WTC11 (cell line): ENCODE measurements around the gene EBPL. TPM values are rescaled to one million over a fixed set of nuclear protein-coding genes. Genes with fewer than 3 reads are reported as not detected.

Experiments
- ATAC-seq: fragments of 200-7000 bp; cut with Tn5 transposase; 2 replicates; pipeline ENCODE4 v1.10.0; 2021; ENCODE audit warnings: mild to moderate bottlenecking, moderate library complexity
- CTCF ChIA-PET: fragments of 300-600 bp; sonication (Branson Sonifier 250); formaldehyde crosslinking; loops from one replicate; lab custom pipeline; 2021; ENCODE audit warnings: antibody characterized with exemption; lab: Charles Lee
- POLR2A ChIA-PET: fragments of 350-600 bp; sonication (Branson Sonifier 250); formaldehyde crosslinking; loops from one replicate; lab custom pipeline; 2021; ENCODE audit warnings: antibody characterized with exemption; lab: Charles Lee
- DNase-seq: peaks from one replicate; pipeline ENCODE4 v3.0.0; 2021; ENCODE audit warnings: low spot score
- H3K27ac Mint-ChIP-seq: 2 replicates; pipeline ENCODE4 v1.8.0; 2021; ENCODE audit warnings: mixed read lengths
- H3K27me3 Mint-ChIP-seq: 2 replicates; pipeline ENCODE4 v1.8.0; 2021; ENCODE audit warnings: low read depth, mild to moderate bottlenecking, moderate library complexity, mixed read lengths
- H3K36me3 Mint-ChIP-seq: 2 replicates; pipeline ENCODE4 v1.8.0; 2021; ENCODE audit warnings: mixed read lengths
- H3K4me1 Mint-ChIP-seq: 2 replicates; pipeline ENCODE4 v1.8.0; 2022; ENCODE audit warnings: mixed read lengths
- H3K4me3 Mint-ChIP-seq: 2 replicates; pipeline ENCODE4 v1.8.0; 2021; ENCODE audit warnings: mild to moderate bottlenecking, moderate library complexity, mixed read lengths
- H3K9me3 Mint-ChIP-seq: 2 replicates; pipeline ENCODE4 v1.8.0; 2021; ENCODE audit warnings: mixed read lengths
- CREM ChIP-seq: sonication (generic); formaldehyde crosslinking; IDR thresholded peaks from 2 replicates; pipeline ENCODE4 v1.8.1; 2022; ENCODE audit warnings: mild to moderate bottlenecking, missing genetic modification reagents, moderate library complexity
- ESRRA ChIP-seq: sonication (generic); formaldehyde crosslinking; IDR thresholded peaks from 2 replicates; pipeline ENCODE4 v1.8.1; 2022; ENCODE audit warnings: mild to moderate bottlenecking, missing genetic modification reagents, borderline replicate concordance
- GABPB1 ChIP-seq: sonication (generic); formaldehyde crosslinking; IDR thresholded peaks from 2 replicates; pipeline ENCODE4 v1.8.1; 2023; ENCODE audit warnings: mild to moderate bottlenecking, missing genetic modification reagents
- NFATC4 ChIP-seq: fragments of 250-450 bp; sonication (Bioruptor Pico); IDR thresholded peaks from 2 replicates; pipeline ENCODE4 v1.9.0; 2021; ENCODE audit warnings: mild to moderate bottlenecking
- RELA ChIP-seq: sonication (generic); formaldehyde crosslinking; IDR thresholded peaks from 2 replicates; pipeline ENCODE4 v1.8.1; 2022; ENCODE audit warnings: missing genetic modification reagents, mild to moderate bottlenecking, borderline replicate concordance
- SOX15 ChIP-seq: fragments of 250-450 bp; sonication (Bioruptor Pico); IDR thresholded peaks from 2 replicates; pipeline ENCODE4 v1.9.0; 2021; ENCODE audit warnings: mild to moderate bottlenecking
- TCF7 ChIP-seq: sonication (generic); formaldehyde crosslinking; IDR thresholded peaks from 2 replicates; pipeline ENCODE4 v1.8.0; 2022; ENCODE audit warnings: mild to moderate bottlenecking, low read depth, missing genetic modification reagents, moderate library complexity
- ZBTB21 ChIP-seq: sonication (generic); formaldehyde crosslinking; IDR thresholded peaks from 2 replicates; pipeline ENCODE4 v1.8.1; 2023; ENCODE audit warnings: mild to moderate bottlenecking, missing genetic modification reagents, borderline replicate concordance
- ZNF121 ChIP-seq: sonication (generic); formaldehyde crosslinking; IDR thresholded peaks from 2 replicates; pipeline ENCODE4 v1.8.0; 2023; ENCODE audit warnings: missing genetic modification reagents
- ZNF263 ChIP-seq: sonication (generic); formaldehyde crosslinking; IDR thresholded peaks from 2 replicates; pipeline ENCODE4 v1.8.1; 2022; ENCODE audit warnings: low read depth, mild to moderate bottlenecking, moderate library complexity, missing genetic modification reagents
- ZNF396 ChIP-seq: fragments of 250-450 bp; sonication (Bioruptor Pico); IDR thresholded peaks from 2 replicates; pipeline ENCODE4 v1.8.0; 2021; ENCODE audit warnings: mild to moderate bottlenecking, moderate library complexity, borderline replicate concordance
- ZNF416 ChIP-seq: fragments of 250-450 bp; sonication (Bioruptor Pico); IDR thresholded peaks from 2 replicates; pipeline ENCODE4 v1.9.0; 2021; ENCODE audit warnings: mild to moderate bottlenecking, inconsistent platforms
- ZNF423 ChIP-seq: fragments of 250-450 bp; sonication (Bioruptor Pico); IDR thresholded peaks from 2 replicates; pipeline ENCODE4 v2.1.2; 2022; ENCODE audit warnings: mild to moderate bottlenecking, moderate library complexity
- total RNA-seq: library from RNA; stranded (reverse); gene quantifications from 3 replicates; pipeline ENCODE4 v1.2.3, GENCODE V29; 2021
- TF ChIP-seq, protein P1 (sequence below): fragments of 250-450 bp; sonication (Bioruptor Pico); IDR thresholded peaks from 2 replicates; pipeline ENCODE4 v1.9.0; 2021; ENCODE audit warnings: mild to moderate bottlenecking, borderline replicate concordance
- TF ChIP-seq, protein P2 (sequence below): sonication (generic); formaldehyde crosslinking; IDR thresholded peaks from 2 replicates; pipeline ENCODE4 v1.8.1; 2022; ENCODE audit warnings: mild to moderate bottlenecking, moderate library complexity, missing genetic modification reagents
- TF ChIP-seq, protein P3 (sequence below): fragments of 250-450 bp; sonication (Bioruptor Pico); conservative IDR thresholded peaks from 2 replicates; pipeline ENCODE4 v1.9.0; 2021; ENCODE audit warnings: mild to moderate bottlenecking
- TF ChIP-seq, protein P4 (sequence below): fragments of 250-450 bp; sonication (Bioruptor Pico); IDR thresholded peaks from 2 replicates; pipeline ENCODE4 v1.8.0; 2021; ENCODE audit warnings: mild to moderate bottlenecking
- TF ChIP-seq, protein P5 (sequence below): fragments of 250-450 bp; sonication (Bioruptor Pico); IDR thresholded peaks from 2 replicates; pipeline ENCODE4 v1.9.0; 2021; ENCODE audit warnings: mild to moderate bottlenecking
- TF ChIP-seq, protein P6 (sequence below): sonication (generic); formaldehyde crosslinking; IDR thresholded peaks from 2 replicates; pipeline ENCODE4 v1.8.1; 2023; ENCODE audit warnings: mild to moderate bottlenecking, missing genetic modification reagents, borderline replicate concordance
- TF ChIP-seq, protein P7 (sequence below): sonication (generic); formaldehyde crosslinking; conservative IDR thresholded peaks from 2 replicates; pipeline ENCODE4 v1.8.1; 2022; ENCODE audit warnings: mild to moderate bottlenecking, missing genetic modification reagents

Gene EBPL
- total RNA-seq, 1 experiment from 2014 or later, result 92.5 TPM

DNA sequence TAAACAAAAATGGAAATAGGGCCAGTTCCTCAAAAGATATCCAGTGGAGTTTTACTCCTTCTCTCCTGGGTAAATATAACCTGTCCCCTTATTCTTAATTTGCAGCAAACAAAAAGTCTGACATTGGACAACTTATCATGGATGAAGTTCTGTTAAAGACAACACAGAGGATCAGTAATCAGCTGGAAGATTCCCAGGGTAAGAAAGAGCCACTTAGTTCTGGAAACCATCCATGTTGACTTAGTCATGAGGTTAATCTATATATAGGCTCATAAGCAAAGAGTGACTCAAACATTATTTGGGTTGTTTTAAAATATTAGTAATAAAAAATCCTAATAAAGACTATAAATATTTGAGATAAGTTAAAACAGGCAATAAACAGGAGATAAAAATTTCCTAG is 40.5 kb upstream of the EBPL start:
- DNase-seq, result no peak
- ChIA-PET POLR2A (no interaction called here), CTCF (no interaction called here)
- no peak overlapping the region for H3K27ac Mint-ChIP-seq
- H3K36me3 Mint-ChIP-seq, result peaks cover 38% of the 10 kb centered on the region
- no peaks in the 10 kb centered on the region for H3K9me3 Mint-ChIP-seq
- TF ChIP-seq RELA (CRISPR knock-in tag) (no peak), ZNF423 (no peak), ZBTB21 (no peak), ESRRA (CRISPR knock-in tag) (no peak)
- TF ChIP-seq, protein P1, sequence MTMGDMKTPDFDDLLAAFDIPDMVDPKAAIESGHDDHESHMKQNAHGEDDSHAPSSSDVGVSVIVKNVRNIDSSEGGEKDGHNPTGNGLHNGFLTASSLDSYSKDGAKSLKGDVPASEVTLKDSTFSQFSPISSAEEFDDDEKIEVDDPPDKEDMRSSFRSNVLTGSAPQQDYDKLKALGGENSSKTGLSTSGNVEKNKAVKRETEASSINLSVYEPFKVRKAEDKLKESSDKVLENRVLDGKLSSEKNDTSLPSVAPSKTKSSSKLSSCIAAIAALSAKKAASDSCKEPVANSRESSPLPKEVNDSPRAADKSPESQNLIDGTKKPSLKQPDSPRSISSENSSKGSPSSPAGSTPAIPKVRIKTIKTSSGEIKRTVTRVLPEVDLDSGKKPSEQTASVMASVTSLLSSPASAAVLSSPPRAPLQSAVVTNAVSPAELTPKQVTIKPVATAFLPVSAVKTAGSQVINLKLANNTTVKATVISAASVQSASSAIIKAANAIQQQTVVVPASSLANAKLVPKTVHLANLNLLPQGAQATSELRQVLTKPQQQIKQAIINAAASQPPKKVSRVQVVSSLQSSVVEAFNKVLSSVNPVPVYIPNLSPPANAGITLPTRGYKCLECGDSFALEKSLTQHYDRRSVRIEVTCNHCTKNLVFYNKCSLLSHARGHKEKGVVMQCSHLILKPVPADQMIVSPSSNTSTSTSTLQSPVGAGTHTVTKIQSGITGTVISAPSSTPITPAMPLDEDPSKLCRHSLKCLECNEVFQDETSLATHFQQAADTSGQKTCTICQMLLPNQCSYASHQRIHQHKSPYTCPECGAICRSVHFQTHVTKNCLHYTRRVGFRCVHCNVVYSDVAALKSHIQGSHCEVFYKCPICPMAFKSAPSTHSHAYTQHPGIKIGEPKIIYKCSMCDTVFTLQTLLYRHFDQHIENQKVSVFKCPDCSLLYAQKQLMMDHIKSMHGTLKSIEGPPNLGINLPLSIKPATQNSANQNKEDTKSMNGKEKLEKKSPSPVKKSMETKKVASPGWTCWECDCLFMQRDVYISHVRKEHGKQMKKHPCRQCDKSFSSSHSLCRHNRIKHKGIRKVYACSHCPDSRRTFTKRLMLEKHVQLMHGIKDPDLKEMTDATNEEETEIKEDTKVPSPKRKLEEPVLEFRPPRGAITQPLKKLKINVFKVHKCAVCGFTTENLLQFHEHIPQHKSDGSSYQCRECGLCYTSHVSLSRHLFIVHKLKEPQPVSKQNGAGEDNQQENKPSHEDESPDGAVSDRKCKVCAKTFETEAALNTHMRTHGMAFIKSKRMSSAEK (CRISPR knock-in tag), result no peak
- H3K27me3 Mint-ChIP-seq, result no peaks in the 10 kb centered on the region
- no peak overlapping the region for H3K4me3 Mint-ChIP-seq
- ATAC-seq, result no peak
- H3K4me1 Mint-ChIP-seq, result no peaks in the 10 kb centered on the region

DNA sequence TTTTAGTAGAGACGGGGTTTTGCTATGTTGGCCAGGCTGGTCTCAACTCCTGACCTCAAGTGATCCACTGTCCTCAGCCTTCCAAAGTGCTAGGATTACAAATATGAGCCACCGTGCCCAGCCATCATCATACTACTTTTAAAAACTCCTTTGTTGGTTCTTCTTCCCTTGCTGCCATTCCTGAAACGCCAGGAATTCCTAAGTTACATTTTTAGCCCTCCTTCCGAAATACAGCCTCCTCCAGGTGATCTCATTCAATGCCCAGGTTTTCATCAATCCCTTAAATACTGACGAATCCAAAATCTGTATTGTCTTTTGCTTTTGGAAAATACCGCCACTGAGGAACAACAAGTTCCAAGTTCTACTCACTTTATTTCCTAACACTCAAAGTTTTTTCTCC is 25.3 kb upstream of the EBPL start:
- Mint-ChIP-seq H3K27me3 (no peaks in the 10 kb centered on the region), H3K9me3 (peaks cover 12% of the 10 kb centered on the region), H3K4me3 (no peak overlapping the region), H3K36me3 (peaks cover 56% of the 10 kb centered on the region), H3K27ac (peak overlapping the region; percentile 69), H3K4me1 (peaks cover 12% of the 10 kb centered on the region)
- ChIA-PET CTCF (interaction anchor here (1.3 kb wide), 1 partner anchor 25 kb away, joined by 3 read pairs; the partner anchor contains the start of gene EBPL), POLR2A (no interaction called here)
- peak; percentile 36; the same call in 1 of the 2 replicates for ATAC-seq
- DNase-seq, result no peak
- TF ChIP-seq CREM (CRISPR knock-in tag), result no peak
- no peak for TF ChIP-seq ZNF263 (CRISPR knock-in tag)
- TF ChIP-seq, protein P2, sequence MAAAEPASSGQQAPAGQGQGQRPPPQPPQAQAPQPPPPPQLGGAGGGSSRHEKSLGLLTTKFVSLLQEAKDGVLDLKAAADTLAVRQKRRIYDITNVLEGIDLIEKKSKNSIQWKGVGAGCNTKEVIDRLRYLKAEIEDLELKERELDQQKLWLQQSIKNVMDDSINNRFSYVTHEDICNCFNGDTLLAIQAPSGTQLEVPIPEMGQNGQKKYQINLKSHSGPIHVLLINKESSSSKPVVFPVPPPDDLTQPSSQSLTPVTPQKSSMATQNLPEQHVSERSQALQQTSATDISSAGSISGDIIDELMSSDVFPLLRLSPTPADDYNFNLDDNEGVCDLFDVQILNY (CRISPR knock-in tag), result no peak
- TF ChIP-seq TCF7, result no peak
- TF ChIP-seq, protein P3, sequence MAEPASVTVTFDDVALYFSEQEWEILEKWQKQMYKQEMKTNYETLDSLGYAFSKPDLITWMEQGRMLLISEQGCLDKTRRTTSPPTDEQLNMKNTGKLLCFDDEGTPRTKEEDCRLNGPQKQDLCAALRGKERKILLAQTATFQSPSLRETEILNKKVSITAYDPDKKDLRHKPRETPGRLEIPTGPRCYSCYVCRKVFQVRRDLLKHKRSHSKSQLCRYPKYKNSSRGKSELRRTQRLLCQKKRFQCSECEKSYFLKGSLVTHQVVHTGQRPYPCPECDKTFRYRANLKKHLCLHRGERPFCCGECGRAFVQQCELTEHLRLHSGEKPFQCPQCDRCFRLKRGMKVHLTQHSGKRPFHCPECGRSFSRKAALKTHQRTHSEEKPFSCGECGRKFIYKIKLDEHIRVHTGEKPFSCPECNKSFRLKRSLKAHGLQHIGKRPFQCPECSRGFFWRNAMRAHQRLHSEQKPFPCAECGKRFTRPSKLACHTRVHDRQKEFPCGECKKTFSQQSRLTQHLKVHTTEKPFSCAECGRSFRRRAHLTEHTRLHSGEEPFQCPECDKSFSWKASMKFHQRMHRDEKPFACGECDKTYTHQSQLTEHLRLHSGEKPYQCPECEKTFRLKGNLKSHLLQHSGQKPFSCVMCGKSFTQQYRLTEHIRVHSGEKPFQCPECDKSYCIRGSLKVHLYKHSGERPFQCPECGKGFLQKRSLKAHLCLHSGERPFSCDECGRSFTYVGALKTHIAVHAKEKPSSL (CRISPR knock-in tag), result no peak
- no peak for TF ChIP-seq ZNF396
- TF ChIP-seq, protein P4, sequence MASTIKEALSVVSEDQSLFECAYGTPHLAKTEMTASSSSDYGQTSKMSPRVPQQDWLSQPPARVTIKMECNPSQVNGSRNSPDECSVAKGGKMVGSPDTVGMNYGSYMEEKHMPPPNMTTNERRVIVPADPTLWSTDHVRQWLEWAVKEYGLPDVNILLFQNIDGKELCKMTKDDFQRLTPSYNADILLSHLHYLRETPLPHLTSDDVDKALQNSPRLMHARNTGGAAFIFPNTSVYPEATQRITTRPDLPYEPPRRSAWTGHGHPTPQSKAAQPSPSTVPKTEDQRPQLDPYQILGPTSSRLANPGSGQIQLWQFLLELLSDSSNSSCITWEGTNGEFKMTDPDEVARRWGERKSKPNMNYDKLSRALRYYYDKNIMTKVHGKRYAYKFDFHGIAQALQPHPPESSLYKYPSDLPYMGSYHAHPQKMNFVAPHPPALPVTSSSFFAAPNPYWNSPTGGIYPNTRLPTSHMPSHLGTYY (CRISPR knock-in tag), result no peak
- TF ChIP-seq SOX15 (CRISPR knock-in tag), result no peak
- no peak for TF ChIP-seq ZNF416 (CRISPR knock-in tag)
- no peak for TF ChIP-seq NFATC4
- TF ChIP-seq, protein P5, sequence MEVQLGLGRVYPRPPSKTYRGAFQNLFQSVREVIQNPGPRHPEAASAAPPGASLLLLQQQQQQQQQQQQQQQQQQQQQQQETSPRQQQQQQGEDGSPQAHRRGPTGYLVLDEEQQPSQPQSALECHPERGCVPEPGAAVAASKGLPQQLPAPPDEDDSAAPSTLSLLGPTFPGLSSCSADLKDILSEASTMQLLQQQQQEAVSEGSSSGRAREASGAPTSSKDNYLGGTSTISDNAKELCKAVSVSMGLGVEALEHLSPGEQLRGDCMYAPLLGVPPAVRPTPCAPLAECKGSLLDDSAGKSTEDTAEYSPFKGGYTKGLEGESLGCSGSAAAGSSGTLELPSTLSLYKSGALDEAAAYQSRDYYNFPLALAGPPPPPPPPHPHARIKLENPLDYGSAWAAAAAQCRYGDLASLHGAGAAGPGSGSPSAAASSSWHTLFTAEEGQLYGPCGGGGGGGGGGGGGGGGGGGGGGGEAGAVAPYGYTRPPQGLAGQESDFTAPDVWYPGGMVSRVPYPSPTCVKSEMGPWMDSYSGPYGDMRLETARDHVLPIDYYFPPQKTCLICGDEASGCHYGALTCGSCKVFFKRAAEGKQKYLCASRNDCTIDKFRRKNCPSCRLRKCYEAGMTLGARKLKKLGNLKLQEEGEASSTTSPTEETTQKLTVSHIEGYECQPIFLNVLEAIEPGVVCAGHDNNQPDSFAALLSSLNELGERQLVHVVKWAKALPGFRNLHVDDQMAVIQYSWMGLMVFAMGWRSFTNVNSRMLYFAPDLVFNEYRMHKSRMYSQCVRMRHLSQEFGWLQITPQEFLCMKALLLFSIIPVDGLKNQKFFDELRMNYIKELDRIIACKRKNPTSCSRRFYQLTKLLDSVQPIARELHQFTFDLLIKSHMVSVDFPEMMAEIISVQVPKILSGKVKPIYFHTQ (CRISPR knock-in tag), result no peak
- TF ChIP-seq, protein P6, sequence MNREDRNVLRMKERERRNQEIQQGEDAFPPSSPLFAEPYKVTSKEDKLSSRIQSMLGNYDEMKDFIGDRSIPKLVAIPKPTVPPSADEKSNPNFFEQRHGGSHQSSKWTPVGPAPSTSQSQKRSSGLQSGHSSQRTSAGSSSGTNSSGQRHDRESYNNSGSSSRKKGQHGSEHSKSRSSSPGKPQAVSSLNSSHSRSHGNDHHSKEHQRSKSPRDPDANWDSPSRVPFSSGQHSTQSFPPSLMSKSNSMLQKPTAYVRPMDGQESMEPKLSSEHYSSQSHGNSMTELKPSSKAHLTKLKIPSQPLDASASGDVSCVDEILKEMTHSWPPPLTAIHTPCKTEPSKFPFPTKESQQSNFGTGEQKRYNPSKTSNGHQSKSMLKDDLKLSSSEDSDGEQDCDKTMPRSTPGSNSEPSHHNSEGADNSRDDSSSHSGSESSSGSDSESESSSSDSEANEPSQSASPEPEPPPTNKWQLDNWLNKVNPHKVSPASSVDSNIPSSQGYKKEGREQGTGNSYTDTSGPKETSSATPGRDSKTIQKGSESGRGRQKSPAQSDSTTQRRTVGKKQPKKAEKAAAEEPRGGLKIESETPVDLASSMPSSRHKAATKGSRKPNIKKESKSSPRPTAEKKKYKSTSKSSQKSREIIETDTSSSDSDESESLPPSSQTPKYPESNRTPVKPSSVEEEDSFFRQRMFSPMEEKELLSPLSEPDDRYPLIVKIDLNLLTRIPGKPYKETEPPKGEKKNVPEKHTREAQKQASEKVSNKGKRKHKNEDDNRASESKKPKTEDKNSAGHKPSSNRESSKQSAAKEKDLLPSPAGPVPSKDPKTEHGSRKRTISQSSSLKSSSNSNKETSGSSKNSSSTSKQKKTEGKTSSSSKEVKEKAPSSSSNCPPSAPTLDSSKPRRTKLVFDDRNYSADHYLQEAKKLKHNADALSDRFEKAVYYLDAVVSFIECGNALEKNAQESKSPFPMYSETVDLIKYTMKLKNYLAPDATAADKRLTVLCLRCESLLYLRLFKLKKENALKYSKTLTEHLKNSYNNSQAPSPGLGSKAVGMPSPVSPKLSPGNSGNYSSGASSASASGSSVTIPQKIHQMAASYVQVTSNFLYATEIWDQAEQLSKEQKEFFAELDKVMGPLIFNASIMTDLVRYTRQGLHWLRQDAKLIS, result no peak
- TF ChIP-seq ZNF121 (CRISPR knock-in tag), result no peak
- TF ChIP-seq, protein P7, sequence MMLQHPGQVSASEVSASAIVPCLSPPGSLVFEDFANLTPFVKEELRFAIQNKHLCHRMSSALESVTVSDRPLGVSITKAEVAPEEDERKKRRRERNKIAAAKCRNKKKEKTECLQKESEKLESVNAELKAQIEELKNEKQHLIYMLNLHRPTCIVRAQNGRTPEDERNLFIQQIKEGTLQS (CRISPR knock-in tag), result no peak
- no peak for TF ChIP-seq GABPB1
